ENCODE results near the gene ERICH4.
"Not testable (repeated sequence)": the region's sequence is repeated elsewhere in the genome, so short reads cannot be mapped to it uniquely, and the experiment has no call there.

The ERICH4 gene

GRCh38 chr19:41415154-41415571 lies 27.8 kb upstream of the ERICH4 start:
- DNase-seq: no peak

- DNase-seq: no peak
Observed at GRCh38 chr19:41416194-41416674, 26.7 kb upstream of the ERICH4 start.

- DNase-seq: no peak
Observed at GRCh38 chr19:41420101-41420880, 22.7 kb upstream of the ERICH4 start.

DNA sequence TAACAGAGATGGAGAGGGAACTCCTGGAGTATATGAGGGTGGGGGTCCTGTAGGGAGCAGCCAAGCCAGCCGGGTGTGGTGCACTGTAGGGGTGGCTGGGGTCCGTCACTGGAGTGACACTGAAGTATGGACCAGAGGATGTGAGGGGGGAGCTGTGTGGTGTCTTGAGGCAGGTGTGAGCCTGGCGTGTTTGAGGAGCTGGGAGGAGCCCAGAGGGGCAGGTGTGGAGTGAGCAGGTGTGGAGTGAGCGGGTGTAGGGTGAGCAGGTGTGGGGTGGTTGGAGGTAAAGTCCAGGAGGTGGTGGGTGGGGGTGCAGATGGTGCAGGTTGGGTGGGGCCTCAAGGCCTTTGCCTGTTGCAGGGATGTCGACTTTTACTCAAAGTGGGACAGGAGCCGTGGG lies 21.6 kb upstream of the ERICH4 start:
- no peak for DNase-seq

GRCh38 chr19:41421973-41422372 lies 21.0 kb upstream of the ERICH4 start:
- DNase-seq: no peak

DNA sequence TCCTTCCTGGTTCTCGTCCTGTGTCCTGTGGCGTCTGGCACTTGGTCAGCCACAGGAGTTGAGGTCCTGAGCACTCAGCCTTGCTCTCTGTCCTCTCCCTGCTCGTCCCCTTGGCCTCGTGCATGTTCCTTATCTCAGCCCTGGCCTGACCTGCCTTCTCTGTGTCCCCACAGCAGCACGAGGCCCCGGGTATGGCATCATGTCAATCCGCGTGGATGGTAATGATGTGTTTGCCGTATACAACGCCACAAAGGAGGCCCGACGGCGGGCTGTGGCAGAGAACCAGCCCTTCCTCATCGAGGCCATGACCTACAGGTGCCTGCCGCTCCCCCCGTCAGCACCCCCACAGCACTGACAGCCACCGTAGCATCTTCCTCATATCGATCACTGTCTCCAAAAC lies 20.5 kb upstream of the ERICH4 start:
- no peak for DNase-seq

DNA sequence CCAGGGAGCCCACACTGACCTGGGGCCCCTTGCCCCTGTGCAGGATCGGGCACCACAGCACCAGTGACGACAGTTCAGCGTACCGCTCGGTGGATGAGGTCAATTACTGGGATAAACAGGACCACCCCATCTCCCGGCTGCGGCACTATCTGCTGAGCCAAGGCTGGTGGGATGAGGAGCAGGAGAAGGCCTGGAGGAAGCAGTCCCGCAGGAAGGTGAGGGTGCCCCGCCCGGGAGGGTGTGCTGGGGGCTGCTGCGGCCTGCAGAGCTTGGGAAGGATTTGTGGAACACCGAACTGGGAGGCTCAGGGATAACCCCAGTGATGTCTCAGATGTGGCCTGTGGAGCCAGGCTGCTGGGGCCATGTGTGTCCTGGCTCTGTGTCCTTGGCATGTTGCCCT lies 20.0 kb upstream of the ERICH4 start:
- DNase-seq: no peak

DNA sequence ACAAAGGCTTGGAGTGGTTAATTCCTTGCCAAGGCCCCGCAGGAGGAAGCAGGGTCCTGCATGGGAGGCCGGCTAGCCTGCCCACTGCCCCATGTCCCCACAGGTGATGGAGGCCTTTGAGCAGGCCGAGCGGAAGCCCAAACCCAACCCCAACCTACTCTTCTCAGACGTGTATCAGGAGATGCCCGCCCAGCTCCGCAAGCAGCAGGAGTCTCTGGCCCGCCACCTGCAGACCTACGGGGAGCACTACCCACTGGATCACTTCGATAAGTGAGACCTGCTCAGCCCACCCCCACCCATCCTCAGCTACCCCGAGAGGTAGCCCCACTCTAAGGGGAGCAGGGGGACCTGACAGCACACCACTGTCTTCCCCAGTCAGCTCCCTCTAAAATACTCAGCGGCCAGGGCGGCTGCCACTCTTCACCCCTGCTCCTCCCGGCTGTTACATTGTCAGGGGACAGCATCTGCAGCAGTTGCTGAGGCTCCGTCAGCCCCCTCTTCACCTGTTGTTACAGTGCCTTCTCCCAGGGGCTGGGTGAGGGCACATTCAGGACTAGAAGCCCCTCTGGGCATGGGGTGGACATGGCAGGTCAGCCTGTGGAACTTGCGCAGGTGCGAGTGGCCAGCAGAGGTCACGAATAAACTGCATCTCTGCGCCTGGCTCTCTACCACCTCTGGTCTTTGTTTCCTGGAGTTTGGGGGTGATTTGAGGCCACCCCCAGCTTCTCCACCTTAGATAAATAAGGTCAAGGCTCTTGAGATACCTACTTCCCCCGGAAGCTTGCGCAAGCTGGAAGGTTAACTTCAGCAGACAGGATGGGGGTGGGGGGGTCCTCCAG lies 18.4 kb upstream of the ERICH4 start:
- no peak for DNase-seq

- no peak for DNase-seq
Observed at GRCh38 chr19:41425174-41426115, 17.5 kb upstream of the ERICH4 start.

GRCh38 chr19:41426116-41426841 lies 16.7 kb upstream of the ERICH4 start:
- DNase-seq: no peak

- no peak for DNase-seq
Observed at GRCh38 chr19:41426952-41427646, 15.9 kb upstream of the ERICH4 start, which contains the start of gene B3GNT8. Gene B3GNT8 (minus strand): TSS chr19:41427374. CDS start chr19:41426778, 596 bp downstream.

DNA sequence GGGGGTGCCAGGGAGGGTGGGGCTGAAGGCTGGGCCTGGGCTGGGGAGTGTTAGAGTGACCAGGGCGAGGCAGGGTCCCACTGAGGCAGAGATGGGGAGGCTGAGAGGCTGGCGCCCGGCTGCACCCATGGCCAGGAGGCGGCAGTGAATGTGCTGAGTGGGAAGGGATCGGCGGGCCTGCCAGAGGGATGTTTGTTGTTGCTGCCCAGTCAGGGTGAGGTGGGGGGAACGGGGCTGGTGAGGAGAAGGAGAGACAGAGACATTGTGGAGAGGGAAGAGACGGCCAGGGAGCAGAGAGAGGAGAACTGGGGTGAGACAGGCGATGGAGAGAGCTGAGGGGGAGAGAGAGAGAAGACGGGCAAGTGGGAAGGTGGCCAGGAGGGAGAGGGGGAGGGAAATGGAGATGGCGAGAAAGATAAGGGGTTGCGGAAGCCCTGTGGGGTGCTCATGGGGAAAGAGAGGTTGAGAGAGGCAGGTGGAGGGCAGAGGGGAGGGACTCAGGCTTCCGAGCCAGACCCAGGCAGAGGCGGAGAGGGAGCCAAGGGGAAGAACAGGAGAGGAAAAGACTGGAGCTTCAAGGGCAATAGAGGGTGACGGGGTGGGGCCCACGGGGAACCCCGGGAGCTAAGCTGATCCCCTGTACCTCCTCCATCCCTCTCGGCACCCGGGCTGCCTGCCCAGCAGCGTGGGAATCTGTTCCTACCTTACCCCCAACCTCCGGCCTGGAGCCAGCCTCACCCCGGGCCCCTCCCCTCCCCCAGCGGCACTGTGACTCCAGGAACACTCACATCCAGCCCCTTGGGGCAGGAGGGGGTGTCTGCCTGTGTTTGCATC lies 15.1 kb upstream of the ERICH4 start:
- DNase-seq: no peak

GRCh38 chr19:41428481-41428859 lies 14.5 kb upstream of the ERICH4 start:
- DNase-seq: no peak

DNA sequence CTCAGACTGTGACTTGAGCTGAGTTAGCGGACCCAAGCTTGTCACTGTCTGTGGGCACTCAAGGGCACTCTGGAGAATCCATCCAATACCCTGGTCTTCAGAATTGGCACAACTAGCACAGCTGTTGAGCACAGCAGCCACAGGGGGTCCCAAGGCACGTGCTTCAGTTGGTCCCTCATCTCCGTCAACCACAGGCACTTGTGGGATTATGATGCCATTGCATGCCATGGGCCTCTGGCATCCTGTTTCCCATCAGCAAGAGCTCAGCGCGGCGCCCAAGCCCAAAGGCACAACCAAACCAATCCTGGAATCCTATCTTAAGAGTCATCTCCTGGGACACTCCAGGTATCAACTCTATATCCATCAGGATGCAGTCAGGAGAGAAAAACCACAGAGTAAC lies 12.0 kb upstream of the ERICH4 start:
- DNase-seq: no peak

DNA sequence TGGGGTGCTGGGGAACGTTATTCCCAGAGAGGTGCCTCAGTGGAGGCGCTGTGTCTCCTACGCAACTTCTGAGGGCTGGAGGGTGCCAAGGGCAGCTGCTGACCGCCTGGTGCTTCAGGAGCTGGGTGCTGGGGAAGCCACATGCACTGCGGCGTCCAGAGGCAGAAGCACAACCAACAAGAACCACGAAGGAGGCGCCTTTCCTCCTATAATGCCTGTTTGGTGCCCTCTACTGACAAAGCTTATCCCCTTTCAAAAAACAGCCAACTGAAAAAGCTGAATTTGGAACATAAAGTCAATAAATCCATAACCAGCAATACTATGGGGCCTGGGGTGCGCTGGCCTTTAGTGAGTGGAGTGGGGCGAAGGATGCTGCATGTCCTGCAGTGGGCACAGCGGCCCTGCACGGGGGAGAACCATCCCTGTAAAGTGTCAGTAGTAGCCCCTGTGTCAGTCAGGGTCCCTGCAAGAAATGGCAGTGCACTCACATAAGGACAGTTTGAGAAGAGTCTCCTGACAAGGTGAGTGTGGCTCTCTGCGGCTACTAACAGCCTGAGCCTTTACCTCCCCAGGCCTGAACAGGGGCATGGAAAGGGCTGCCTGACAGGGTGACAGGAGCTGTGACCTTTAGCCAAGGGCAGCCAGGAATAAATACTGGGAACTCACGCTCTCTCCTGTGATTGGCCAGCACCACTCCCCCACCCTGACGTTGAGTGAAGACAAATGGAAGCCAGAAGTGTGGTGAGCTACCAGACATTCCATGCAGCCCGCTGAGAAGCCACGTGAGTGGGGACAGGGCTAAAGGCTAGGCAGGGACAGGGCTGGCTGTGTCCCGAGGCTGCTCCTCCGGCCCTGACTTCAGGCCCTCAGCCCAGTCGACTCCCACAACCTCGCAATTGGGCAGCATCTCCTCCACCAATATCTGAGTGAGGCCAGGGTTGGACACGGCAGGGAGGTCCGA lies 11.2 kb upstream of the ERICH4 start:
- no peak for DNase-seq

DNA sequence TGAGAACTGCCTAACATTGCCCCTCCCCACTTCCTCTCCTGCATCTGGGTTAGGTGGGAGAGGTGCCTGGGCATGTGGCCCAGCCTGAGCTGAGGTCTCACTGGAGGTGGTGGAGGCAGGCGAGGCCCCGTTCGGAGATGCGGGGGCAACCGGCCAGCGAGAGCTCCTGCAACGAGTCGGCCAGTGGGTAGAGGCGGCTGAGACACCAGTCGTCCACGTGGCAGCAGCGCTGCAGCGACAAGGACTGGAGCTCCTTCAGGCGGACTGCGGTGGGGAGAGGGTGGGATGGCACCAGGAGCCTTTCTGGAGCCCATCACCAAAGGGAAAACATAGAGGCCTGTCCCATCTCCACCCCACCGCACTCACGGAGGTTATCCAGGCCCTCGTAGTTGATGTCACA lies 9.8 kb upstream of the ERICH4 start:
- no peak for DNase-seq

GRCh38 chr19:41434450-41434849 lies 8.5 kb upstream of the ERICH4 start:
- no peak for DNase-seq

DNA sequence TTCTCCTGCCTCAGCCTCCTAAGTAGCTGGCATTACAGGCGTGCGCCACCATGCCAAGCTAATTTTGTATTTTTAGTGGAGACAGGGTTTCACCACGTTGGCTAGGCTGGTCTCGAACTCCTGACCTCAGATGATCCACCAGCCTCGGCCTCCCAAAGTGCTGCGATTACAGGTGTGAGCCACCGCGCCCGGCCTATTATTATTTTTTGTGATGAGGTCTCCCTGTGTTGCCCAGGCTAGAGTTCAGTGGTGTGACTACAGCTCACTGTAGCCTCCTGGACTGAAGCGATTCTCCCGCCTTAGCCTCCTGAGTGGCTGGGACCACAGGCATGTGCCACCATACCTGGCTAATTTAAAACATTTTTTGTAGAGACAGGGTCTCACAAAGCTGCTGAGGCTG lies 7.6 kb upstream of the ERICH4 start:
- not testable (repeated sequence) for DNase-seq

- DNase-seq: no peak
Observed at GRCh38 chr19:41435936-41436673, 6.9 kb upstream of the ERICH4 start.

Data from NCI-H2081 treated with DMSO at 0.1 percent for 48 hours (cell line).